HepG2 (cell line): ENCODE results near the gene BACH1. TPM values are rescaled to one million over a fixed set of nuclear protein-coding genes. Genes with fewer than 3 reads are reported as not detected.

ENCODE experiments used
- BHLHE40 ChIP-seq: IDR thresholded peaks from 2 replicates; pipeline ENCODE4 v1.6.1; 2011; ENCODE audit warnings: low read length, improper control_type of control experiment
- GATA4 ChIP-seq: sonication (generic); IDR thresholded peaks from 2 replicates; pipeline ENCODE4 v1.6.1; 2016; ENCODE audit warnings: antibody characterized with exemption, low read depth, borderline replicate concordance
- HCFC1 ChIP-seq: fragments of 150-350 bp; IDR thresholded peaks from 2 replicates; pipeline ENCODE4 v1.6.1; 2014; ENCODE audit warnings: low read depth, low read length
- NFYC ChIP-seq: IDR thresholded peaks from 2 replicates; pipeline ENCODE4 v1.6.1; 2016; ENCODE audit warnings: missing genetic modification reagents, missing compliant biosample characterization
- SRSF4 ChIP-seq: fragments of 200-400 bp; formaldehyde crosslinking; IDR thresholded peaks from one replicate; pipeline ENCODE4 v1.6.1; 2018; ENCODE audit warnings: mild to moderate bottlenecking, low read depth, low read length, moderate library complexity; ENCODE audit not compliant: poor library complexity, severe bottlenecking
- SYNCRIP ChIP-seq: fragments of 200-400 bp; formaldehyde crosslinking; IDR thresholded peaks from 2 replicates; pipeline ENCODE4 v1.6.1; 2018; ENCODE audit warnings: mild to moderate bottlenecking, low read depth, low read length; ENCODE audit not compliant: insufficient read depth
- TBL1XR1 ChIP-seq: fragments of 150-350 bp; IDR thresholded peaks from 2 replicates; pipeline ENCODE4 v1.6.1; 2014; ENCODE audit warnings: borderline replicate concordance, low read length; ENCODE audit not compliant: partially characterized antibody
- U2AF1 ChIP-seq: fragments of 200-400 bp; formaldehyde crosslinking; optimal IDR thresholded peaks from 2 replicates; pipeline ENCODE3; 2017; ENCODE audit warnings: mild to moderate bottlenecking, low read depth, low read length
- ZNF644 ChIP-seq: IDR thresholded peaks from 2 replicates; pipeline ENCODE4 v1.6.1; 2016; ENCODE audit warnings: low read depth
- ZNF83 ChIP-seq: sonication (generic); formaldehyde crosslinking; IDR thresholded peaks from 2 replicates; pipeline ENCODE4 v1.4.0; 2020; ENCODE audit warnings: missing genetic modification reagents, mild to moderate bottlenecking, borderline replicate concordance
- polyA plus RNA-seq, 8 experiments: library from polyadenylated mRNA; depleted of rRNA in 3 of 8; stranded (reverse) in 7 of 8; unstranded in 1 of 8; fragments of >200 nt; fragmentation: Illumina TruSeq in 4 of 8; extraction: Trizol in 4 of 8; gene quantifications; 2 replicates each; pipeline versions ENCODE4 v1.2.1 to v1.2.3, GENCODE V29; 2011 to 2016; ENCODE audit warnings: low read depth in 4 of 8, missing spikeins in 1 of 8, mixed read lengths in 1 of 8; ENCODE audit not compliant: insufficient read depth in 1 of 8
- total RNA-seq, 5 experiments: library from RNA; depleted of rRNA; stranded (reverse); fragments of >200 nt; fragmentation: Illumina TruSeq; extraction: Trizol; gene quantifications; 2 replicates each; pipeline ENCODE4 v1.2.3, GENCODE V29; 2016; ENCODE audit warnings: low read depth in 1 of 5
- TF ChIP-seq, protein P1 (sequence below): sonication (generic); formaldehyde crosslinking; IDR thresholded peaks from 2 replicates; pipeline ENCODE4 v1.5.1; 2020; ENCODE audit warnings: mild to moderate bottlenecking, missing genetic modification reagents, moderate library complexity
- TF ChIP-seq, protein P2 (sequence below): sonication (generic); formaldehyde crosslinking; IDR thresholded peaks from 2 replicates; pipeline ENCODE4 v1.8.0; 2022; ENCODE audit warnings: missing genetic modification reagents, mild to moderate bottlenecking, inconsistent platforms, borderline replicate concordance
- TF ChIP-seq, protein P3 (sequence below): sonication (generic); formaldehyde crosslinking; IDR thresholded peaks from 2 replicates; pipeline ENCODE4 v1.4.0; 2020; ENCODE audit warnings: missing genetic modification reagents
- TF ChIP-seq, protein P4 (sequence below): sonication (generic); formaldehyde crosslinking; IDR thresholded peaks from 2 replicates; pipeline ENCODE4 v1.8.1; 2022; ENCODE audit warnings: low read depth, mild to moderate bottlenecking, missing genetic modification reagents

BACH1 gene
- total and polyA plus RNA-seq, 2 of the 13 experiments (the other 11 are each of a cell fraction or from before 2014, with no cell fraction given) = 16.5 to 51.7 TPM

DNA sequence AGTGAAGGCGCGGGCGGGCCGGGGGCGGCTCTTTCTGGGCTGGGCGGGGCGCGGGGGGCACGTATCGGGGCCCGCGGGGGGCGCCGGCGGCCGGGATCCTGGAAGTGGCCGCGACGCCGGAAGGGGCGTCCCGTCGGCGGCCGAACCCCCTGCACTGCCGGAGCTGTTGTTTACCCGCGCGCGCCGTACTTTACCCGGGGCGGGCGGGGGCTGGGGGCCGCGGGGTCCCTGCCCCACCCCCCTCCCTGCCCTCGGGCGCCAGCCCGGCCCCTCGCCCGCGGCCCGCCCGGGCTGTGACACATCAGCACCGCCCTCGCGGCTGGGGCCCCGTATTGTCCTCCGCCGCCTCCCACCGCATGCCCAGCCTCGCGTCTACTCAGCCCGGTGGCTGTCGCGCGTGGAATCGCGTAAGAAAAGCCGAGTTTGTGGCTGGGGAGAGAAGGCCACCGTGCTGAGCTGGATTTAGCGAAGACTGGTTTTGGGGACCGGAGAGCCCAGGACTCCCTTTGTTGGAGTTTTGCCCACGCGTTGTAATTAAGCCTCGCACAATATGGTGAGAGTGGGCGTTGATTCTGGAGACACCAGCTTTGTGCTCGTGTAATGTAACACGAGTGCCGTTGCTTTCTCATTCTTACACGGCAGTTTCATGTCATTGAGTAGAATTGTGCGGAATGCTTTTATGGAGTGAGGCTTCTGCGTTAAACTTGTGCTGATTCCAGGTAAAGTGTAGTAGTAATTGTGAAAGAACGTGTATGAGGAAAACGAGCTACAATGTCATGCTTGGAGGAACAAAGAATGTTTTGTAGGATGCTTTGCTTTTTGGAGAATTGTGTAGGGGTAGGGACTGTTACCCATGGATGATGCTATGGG is 559 bp downstream of the BACH1 start (continued):
- TF ChIP-seq, protein P1, sequence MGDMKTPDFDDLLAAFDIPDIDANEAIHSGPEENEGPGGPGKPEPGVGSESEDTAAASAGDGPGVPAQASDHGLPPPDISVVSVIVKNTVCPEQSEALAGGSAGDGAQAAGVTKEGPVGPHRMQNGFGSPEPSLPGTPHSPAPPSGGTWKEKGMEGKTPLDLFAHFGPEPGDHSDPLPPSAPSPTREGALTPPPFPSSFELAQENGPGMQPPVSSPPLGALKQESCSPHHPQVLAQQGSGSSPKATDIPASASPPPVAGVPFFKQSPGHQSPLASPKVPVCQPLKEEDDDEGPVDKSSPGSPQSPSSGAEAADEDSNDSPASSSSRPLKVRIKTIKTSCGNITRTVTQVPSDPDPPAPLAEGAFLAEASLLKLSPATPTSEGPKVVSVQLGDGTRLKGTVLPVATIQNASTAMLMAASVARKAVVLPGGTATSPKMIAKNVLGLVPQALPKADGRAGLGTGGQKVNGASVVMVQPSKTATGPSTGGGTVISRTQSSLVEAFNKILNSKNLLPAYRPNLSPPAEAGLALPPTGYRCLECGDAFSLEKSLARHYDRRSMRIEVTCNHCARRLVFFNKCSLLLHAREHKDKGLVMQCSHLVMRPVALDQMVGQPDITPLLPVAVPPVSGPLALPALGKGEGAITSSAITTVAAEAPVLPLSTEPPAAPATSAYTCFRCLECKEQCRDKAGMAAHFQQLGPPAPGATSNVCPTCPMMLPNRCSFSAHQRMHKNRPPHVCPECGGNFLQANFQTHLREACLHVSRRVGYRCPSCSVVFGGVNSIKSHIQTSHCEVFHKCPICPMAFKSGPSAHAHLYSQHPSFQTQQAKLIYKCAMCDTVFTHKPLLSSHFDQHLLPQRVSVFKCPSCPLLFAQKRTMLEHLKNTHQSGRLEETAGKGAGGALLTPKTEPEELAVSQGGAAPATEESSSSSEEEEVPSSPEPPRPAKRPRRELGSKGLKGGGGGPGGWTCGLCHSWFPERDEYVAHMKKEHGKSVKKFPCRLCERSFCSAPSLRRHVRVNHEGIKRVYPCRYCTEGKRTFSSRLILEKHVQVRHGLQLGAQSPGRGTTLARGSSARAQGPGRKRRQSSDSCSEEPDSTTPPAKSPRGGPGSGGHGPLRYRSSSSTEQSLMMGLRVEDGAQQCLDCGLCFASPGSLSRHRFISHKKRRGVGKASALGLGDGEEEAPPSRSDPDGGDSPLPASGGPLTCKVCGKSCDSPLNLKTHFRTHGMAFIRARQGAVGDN = peak; percentile 84
- TF ChIP-seq, protein P2, sequence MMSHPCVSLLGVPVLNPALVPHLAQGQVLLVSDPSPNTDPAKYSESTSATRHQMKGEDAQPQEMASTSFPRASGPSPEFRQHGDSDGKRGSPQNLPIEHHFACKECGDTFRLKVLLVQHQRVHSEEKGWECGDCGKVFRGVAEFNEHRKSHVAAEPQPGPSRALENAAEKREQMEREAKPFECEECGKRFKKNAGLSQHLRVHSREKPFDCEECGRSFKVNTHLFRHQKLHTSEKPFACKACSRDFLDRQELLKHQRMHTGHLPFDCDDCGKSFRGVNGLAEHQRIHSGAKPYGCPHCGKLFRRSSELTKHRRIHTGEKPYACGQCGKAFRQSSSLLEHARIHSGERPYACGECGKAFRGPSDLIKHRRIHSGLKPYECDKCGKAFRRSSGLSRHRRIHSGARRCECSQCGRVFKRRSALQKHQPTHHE (CRISPR knock-in tag) = no peak
- no peak for TF ChIP-seq U2AF1
- TF ChIP-seq HCFC1 = no peak
- TF ChIP-seq ZNF83 (CRISPR knock-in tag) = no peak
- TF ChIP-seq, protein P3, sequence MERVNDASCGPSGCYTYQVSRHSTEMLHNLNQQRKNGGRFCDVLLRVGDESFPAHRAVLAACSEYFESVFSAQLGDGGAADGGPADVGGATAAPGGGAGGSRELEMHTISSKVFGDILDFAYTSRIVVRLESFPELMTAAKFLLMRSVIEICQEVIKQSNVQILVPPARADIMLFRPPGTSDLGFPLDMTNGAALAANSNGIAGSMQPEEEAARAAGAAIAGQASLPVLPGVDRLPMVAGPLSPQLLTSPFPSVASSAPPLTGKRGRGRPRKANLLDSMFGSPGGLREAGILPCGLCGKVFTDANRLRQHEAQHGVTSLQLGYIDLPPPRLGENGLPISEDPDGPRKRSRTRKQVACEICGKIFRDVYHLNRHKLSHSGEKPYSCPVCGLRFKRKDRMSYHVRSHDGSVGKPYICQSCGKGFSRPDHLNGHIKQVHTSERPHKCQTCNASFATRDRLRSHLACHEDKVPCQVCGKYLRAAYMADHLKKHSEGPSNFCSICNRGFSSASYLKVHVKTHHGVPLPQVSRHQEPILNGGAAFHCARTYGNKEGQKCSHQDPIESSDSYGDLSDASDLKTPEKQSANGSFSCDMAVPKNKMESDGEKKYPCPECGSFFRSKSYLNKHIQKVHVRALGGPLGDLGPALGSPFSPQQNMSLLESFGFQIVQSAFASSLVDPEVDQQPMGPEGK (CRISPR knock-in tag) = peak; percentile 93
- no peak for TF ChIP-seq TBL1XR1
- no peak for TF ChIP-seq SYNCRIP
- TF ChIP-seq SRSF4 = no peak
- no peak for TF ChIP-seq BHLHE40
- no peak for TF ChIP-seq GATA4
- TF ChIP-seq, protein P4, sequence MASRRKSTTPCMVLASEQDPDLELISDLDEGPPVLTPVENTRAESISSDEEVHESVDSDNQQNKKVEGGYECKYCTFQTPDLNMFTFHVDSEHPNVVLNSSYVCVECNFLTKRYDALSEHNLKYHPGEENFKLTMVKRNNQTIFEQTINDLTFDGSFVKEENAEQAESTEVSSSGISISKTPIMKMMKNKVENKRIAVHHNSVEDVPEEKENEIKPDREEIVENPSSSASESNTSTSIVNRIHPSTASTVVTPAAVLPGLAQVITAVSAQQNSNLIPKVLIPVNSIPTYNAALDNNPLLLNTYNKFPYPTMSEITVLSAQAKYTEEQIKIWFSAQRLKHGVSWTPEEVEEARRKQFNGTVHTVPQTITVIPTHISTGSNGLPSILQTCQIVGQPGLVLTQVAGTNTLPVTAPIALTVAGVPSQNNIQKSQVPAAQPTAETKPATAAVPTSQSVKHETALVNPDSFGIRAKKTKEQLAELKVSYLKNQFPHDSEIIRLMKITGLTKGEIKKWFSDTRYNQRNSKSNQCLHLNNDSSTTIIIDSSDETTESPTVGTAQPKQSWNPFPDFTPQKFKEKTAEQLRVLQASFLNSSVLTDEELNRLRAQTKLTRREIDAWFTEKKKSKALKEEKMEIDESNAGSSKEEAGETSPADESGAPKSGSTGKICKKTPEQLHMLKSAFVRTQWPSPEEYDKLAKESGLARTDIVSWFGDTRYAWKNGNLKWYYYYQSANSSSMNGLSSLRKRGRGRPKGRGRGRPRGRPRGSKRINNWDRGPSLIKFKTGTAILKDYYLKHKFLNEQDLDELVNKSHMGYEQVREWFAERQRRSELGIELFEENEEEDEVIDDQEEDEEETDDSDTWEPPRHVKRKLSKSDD (CRISPR knock-in tag) = no peak
- TF ChIP-seq NFYC (CRISPR knock-in tag) = 0 out of 2 replicates have a peak, but pooled peaks have one; percentile 15
- TF ChIP-seq ZNF644 = no peak
